NB4 (cell line): Measurements from ENCODE around the gene CDH4.

Experiments used
- DNase-seq: peaks from one replicate; pipeline ENCODE4 v3.0.0; 2010; ENCODE audit warnings: low read depth
- H3K4me3 ChIP-seq: one replicate; pipeline ENCODE4 v1.5.1; 2011; ENCODE audit warnings: mild to moderate bottlenecking, low read depth, low read length, moderate library complexity
- CTCF ChIP-seq: IDR thresholded peaks from one replicate; pipeline ENCODE4 v1.5.1; 2012; ENCODE audit warnings: low read depth, low read length
- MAX ChIP-seq: IDR thresholded peaks from 2 replicates; pipeline ENCODE4 v1.6.1; 2011; ENCODE audit warnings: low read depth, low read length
- MYC ChIP-seq: IDR thresholded peaks from 2 replicates; pipeline ENCODE4 v1.6.1; 2011; ENCODE audit warnings: low read depth, low read length
- POLR2A ChIP-seq: IDR thresholded peaks from 2 replicates; pipeline ENCODE4 v1.6.1; 2011; ENCODE audit warnings: mild to moderate bottlenecking; ENCODE audit not compliant: insufficient read length; ENCODE audit errors: extremely low read depth

Gene CDH4

GRCh38 chr20:61408951-61409740, 157.1 kb downstream of the CDH4 start:
- DNase-seq, result no peak
- TF ChIP-seq MAX, result no peak
- TF ChIP-seq MYC, result no peak
- no peak for TF ChIP-seq POLR2A
- TF ChIP-seq CTCF, result no peak
- no peak overlapping the region for H3K4me3 ChIP-seq

- TF ChIP-seq POLR2A, result no peak
- TF ChIP-seq MAX, result no peak
- TF ChIP-seq CTCF, result no peak
- no peak for TF ChIP-seq MYC
- H3K4me3 ChIP-seq, result no peak overlapping the region
- no peak for DNase-seq
Measured at GRCh38 chr20:61411743-61412142, 159.7 kb downstream of the CDH4 start.

- no peak overlapping the region for H3K4me3 ChIP-seq
- DNase-seq, result no peak
- no peak for TF ChIP-seq MAX
- no peak for TF ChIP-seq CTCF
- no peak for TF ChIP-seq POLR2A
- TF ChIP-seq MYC, result no peak
Measured at GRCh38 chr20:61413752-61414151, 161.7 kb downstream of the CDH4 start.

- H3K4me3 ChIP-seq, result no peak overlapping the region
- no peak for DNase-seq
- TF ChIP-seq CTCF (no peak), MYC (no peak)
Measured at GRCh38 chr20:61414455-61414991, 162.5 kb downstream of the CDH4 start.

GRCh38 chr20:61416546-61416945, 164.5 kb downstream of the CDH4 start:
- no peak for DNase-seq
- H3K4me3 ChIP-seq, result no peak overlapping the region
- no peak for TF ChIP-seq MAX
- no peak for TF ChIP-seq CTCF
- TF ChIP-seq MYC, result no peak
- TF ChIP-seq POLR2A, result no peak
